ENCODE results near the gene CHAC2.

- TF ChIP-seq SPI1 (IDR thresholded peaks at IDR 0.05; ENCODE audit: borderline replicate concordance, low read depth, low read length) (no peak), ZNF121 (CRISPR knock-in tag; conservative IDR thresholded peaks at IDR 0.05) (no peak), FOXJ2 (tag; IDR thresholded peaks at IDR 0.05) (no peak), HDAC1 (IDR thresholded peaks at IDR 0.05) (no peak), NCOA6 (IDR thresholded peaks at IDR 0.05) (no peak), PKNOX1 (IDR thresholded peaks at IDR 0.05) (no peak), JUNB (CRISPR knock-in tag; conservative IDR thresholded peaks at IDR 0.05) (no peak)
These were observed 38.4 kb upstream of the CHAC2 start for GRCh38 chr2:53729143-53729762.

All from K562 (cell line).